Measurements from ENCODE around the gene CELSR2.
A peak's percentile ranks its signal among the peaks of the same experiment; 100 is the strongest.
"Not testable (repeated sequence)": the region's sequence is repeated elsewhere in the genome, so short reads cannot be mapped to it uniquely, and the experiment has no call there.

The CELSR2 gene

GRCh38 chr1:109300650-109301151, 51.4 kb downstream of the CELSR2 start:
- DNase-seq (ENCODE audit: low spot score) = no peak

GRCh38 chr1:109301874-109302273, 52.5 kb downstream of the CELSR2 start:
- DNase-seq (ENCODE audit: low spot score) = no peak
- peak; percentile 37 for FAIRE-seq

More at GRCh38 chr1:109300650-109301151, 51.4 kb downstream of the CELSR2 start:
- no peak for FAIRE-seq

GRCh38 chr1:109304226-109304920, 55.0 kb downstream of the CELSR2 start:
- no peak for FAIRE-seq
- no peak for DNase-seq (ENCODE audit: low spot score)

GRCh38 chr1:109305991-109306390, 56.7 kb downstream of the CELSR2 start:
- peak; percentile 44 for DNase-seq (ENCODE audit: low spot score)
- not testable (repeated sequence) for FAIRE-seq

- DNase-seq (ENCODE audit: low spot score) (no peak), FAIRE-seq (no peak)
Observed at GRCh38 chr1:109306832-109307273, 57.5 kb downstream of the CELSR2 start, which contains the start of gene MYBPHL. Gene MYBPHL (minus strand): TSS chr1:109307011. CDS start chr1:109306991, 20 bp downstream.

GRCh38 chr1:109307274-109308021, 58.1 kb downstream of the CELSR2 start:
- DNase-seq (ENCODE audit: low spot score) = no peak
- FAIRE-seq = no peak

- FAIRE-seq (no peak), DNase-seq (ENCODE audit: low spot score) (no peak)
Observed at GRCh38 chr1:109309347-109309746, 60.0 kb downstream of the CELSR2 start.

GRCh38 chr1:109312246-109312645, 62.9 kb downstream of the CELSR2 start:
- no peak for FAIRE-seq
- DNase-seq (ENCODE audit: low spot score) = no peak

- no peak for DNase-seq (ENCODE audit: low spot score)
- FAIRE-seq = peak; percentile 27
Observed at GRCh38 chr1:109312978-109313775, 63.8 kb downstream of the CELSR2 start.

- FAIRE-seq = no peak
- no peak for DNase-seq (ENCODE audit: low spot score)
Observed at GRCh38 chr1:109314795-109315194, 65.5 kb downstream of the CELSR2 start.

- DNase-seq (ENCODE audit: low spot score) = no peak
- no peak for FAIRE-seq
Observed at GRCh38 chr1:109315288-109315687, 65.9 kb downstream of the CELSR2 start.

- DNase-seq (ENCODE audit: low spot score) (no peak), FAIRE-seq (no peak)
Observed at GRCh38 chr1:109316506-109316905, 67.2 kb downstream of the CELSR2 start.

GRCh38 chr1:109319114-109319513, 69.8 kb downstream of the CELSR2 start:
- FAIRE-seq = no peak
- no peak for DNase-seq (ENCODE audit: low spot score)

GRCh38 chr1:109322974-109323373, 73.6 kb downstream of the CELSR2 start:
- no peak for FAIRE-seq
- no peak for DNase-seq (ENCODE audit: low spot score)
